ENCODE results near the gene SH2D4B. TPM values are rescaled to one million over a fixed set of nuclear protein-coding genes. Genes with fewer than 3 reads are reported as not detected.

The SH2D4B gene
- total RNA-seq, 4 donors from 2014 or later, result not detected

DNA sequence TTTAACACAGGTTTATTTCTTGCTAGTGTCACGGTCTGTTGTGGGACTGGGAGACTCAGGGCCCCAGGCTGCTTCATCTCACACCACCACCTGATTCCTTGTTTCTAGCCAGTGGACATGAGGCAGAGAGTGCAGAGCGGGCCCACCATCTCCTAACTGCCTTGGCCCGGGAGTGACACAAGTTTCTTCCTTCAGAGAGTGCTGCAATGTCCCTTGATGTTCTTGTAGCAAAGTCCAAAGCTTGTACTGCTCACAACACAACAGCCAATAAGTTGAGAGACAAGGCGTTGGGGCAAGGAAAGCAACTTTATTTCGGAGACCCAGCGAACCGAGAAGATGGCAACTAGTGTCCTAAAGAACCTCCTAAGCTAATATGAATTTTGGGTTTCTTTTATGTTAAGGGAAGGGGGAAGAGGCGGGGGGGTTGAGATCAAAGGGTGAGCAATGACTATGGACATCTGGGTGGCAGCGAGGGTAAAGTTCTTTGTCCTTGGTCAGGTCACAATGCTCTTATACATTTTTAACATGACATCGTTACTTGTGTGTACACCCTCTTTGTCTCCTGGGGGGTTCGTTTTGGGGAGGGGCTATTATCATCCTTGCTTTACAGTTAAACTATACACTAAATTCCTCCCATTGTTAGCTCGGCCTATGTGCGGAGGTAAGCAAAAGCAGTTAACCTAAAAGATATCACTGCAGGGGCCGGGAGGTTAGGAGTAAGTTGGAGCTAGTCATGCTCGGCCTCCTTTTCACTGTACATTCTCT, 31.6 kb downstream of the SH2D4B start:
- H3K9me3 ChIP-seq, result no peaks in the 10 kb centered on the region
- H3K4me1 ChIP-seq, result no peaks in the 10 kb centered on the region
- TF ChIP-seq POLR2AphosphoS5 (IDR thresholded peaks at IDR 0.05), result no peak
- TF ChIP-seq EP300 (IDR thresholded peaks at IDR 0.05), result no peak
- TF ChIP-seq, protein P1, sequence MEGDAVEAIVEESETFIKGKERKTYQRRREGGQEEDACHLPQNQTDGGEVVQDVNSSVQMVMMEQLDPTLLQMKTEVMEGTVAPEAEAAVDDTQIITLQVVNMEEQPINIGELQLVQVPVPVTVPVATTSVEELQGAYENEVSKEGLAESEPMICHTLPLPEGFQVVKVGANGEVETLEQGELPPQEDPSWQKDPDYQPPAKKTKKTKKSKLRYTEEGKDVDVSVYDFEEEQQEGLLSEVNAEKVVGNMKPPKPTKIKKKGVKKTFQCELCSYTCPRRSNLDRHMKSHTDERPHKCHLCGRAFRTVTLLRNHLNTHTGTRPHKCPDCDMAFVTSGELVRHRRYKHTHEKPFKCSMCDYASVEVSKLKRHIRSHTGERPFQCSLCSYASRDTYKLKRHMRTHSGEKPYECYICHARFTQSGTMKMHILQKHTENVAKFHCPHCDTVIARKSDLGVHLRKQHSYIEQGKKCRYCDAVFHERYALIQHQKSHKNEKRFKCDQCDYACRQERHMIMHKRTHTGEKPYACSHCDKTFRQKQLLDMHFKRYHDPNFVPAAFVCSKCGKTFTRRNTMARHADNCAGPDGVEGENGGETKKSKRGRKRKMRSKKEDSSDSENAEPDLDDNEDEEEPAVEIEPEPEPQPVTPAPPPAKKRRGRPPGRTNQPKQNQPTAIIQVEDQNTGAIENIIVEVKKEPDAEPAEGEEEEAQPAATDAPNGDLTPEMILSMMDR (IDR thresholded peaks at IDR 0.05), result no peak
- no peak for TF ChIP-seq POLR2A (IDR thresholded peaks at IDR 0.05)
- no peak for ATAC-seq
- no peak overlapping the region for H3K27ac ChIP-seq
- H3K36me3 ChIP-seq, result no peaks in the 10 kb centered on the region
- H3K27me3 ChIP-seq, result peaks cover 8% of the 10 kb centered on the region
- H3K4me3 ChIP-seq, result no peak overlapping the region
- WGBS, 2 donors (ENCODE audit: low coverage in 1 of 2), result 75 to 90% methylated on average over 5 to 11 of the region's 15 CpGs

DNA sequence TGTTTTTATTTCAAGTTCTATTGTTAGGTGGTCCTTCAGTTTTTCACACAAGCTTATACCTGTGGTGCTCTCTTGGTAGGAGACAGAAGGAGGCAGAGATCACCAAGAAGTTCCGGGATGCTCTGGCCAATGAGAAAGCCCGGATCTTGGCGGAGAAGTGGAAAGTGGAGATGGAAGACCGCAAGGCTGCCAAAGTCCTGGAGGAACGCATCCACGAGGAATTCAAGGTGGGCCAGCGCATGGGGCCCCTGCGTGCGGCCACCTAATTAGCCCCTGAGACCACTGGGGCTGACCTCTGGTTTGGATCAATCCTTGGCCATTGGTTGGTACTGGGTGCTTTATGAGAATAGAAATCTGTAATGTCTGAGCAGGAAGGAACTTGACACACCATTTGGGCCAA, 33.6 kb downstream of the SH2D4B start:
- H3K4me1 ChIP-seq, result no peaks in the 10 kb centered on the region
- no peak overlapping the region for H3K4me3 ChIP-seq
- WGBS, 2 donors (ENCODE audit: low coverage in 1 of 2), result 93 to 95% methylated on average over 8 to 9 of the region's 9 CpGs
- H3K27me3 ChIP-seq, result peaks cover 4% of the 10 kb centered on the region
- H3K36me3 ChIP-seq, result no peaks in the 10 kb centered on the region
- TF ChIP-seq POLR2A (IDR thresholded peaks at IDR 0.05) (no peak), EP300 (IDR thresholded peaks at IDR 0.05) (no peak), POLR2AphosphoS5 (IDR thresholded peaks at IDR 0.05) (no peak)
- TF ChIP-seq, protein P1 (IDR thresholded peaks at IDR 0.05), result no peak
- ATAC-seq, result no peak
- peaks cover 0 to under 1% (median 0%) of the 10 kb centered on the region in 3 donors for H3K9me3 ChIP-seq
- no peak overlapping the region for H3K27ac ChIP-seq

DNA sequence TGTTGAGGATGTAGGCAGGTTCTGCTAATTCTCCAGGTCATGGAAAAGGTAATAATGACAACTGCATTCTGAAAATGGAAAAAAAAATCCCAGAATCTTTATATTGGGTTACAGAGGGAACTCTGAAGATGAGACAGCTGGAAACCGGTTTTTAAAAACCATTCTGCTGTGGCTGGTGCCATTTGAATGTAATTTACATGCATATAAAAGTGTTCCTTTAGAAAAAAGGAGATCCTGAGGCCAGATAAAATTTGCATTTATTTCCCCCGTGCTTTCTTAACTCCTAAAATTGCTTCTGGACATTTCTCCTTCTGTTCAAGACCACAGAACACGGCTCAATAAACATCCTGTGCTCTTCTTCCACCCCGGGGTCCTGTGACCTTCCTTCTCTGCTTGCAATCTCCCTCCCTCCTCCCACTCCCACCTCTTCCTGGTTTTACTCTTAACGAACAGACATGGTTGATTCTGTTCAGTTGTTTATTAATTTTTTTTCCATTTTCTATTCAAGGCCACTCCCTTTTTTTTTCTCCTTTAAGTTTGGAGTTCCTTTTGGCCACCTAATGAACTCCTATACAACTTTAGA, 41.6 kb downstream of the SH2D4B start:
- H3K27me3 ChIP-seq, result no peaks in the 10 kb centered on the region
- H3K4me1 ChIP-seq, result no peaks in the 10 kb centered on the region
- H3K9me3 ChIP-seq, result peaks cover 0 to 19% (median 0%) of the 10 kb centered on the region in 3 donors
- H3K4me3 ChIP-seq, result no peak overlapping the region
- H3K36me3 ChIP-seq, result no peaks in the 10 kb centered on the region
- no peak overlapping the region for H3K27ac ChIP-seq
- WGBS, 2 donors (ENCODE audit: low coverage in 1 of 2), result 24 to 25% methylated on average over 5 of the region's 5 CpGs
- no peak for ATAC-seq
- TF ChIP-seq POLR2A (IDR thresholded peaks at IDR 0.05) (no peak), EP300 (IDR thresholded peaks at IDR 0.05) (no peak), POLR2AphosphoS5 (IDR thresholded peaks at IDR 0.05) (no peak)
- TF ChIP-seq, protein P1 (IDR thresholded peaks at IDR 0.05), result no peak

DNA sequence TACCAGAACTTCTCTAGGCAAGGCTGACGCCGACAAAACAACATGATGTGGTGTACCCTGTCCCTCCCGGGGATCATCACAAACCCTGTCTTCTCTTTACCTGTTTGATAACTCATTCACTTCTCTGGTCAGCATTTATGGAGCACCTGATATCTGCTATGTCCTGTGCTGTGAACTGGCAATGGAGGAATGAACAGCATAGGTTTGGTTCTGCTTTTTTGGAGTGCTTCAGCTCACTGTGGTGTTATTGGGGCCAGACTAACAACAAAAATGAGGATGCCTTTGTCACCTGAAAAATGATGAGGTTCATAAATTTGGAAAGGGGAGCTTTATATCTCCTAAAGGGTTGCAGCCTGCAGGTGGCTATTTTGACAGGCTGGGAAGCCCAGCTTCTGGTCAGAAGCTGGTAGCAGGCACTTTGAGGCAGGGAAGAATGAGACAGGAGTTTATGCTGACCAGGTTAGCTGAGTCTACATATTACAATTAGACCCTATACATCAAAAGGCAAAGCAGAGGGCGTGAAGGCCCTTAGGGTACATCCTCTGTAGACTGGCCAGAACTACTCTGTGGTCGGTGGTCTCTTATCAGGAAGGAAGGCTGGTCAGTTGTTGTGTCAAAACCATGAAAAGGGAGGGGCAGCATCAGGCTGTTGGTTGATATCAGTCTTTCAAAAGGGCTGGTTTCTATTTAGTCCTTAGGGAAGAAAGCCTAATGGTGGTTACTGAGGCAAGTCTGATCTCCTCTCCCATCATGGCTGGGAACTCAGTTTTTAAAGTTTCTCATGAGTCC, 42.3 kb downstream of the SH2D4B start:
- Histone ChIP-seq H3K9me3 (peaks cover 0 to 19% (median 0%) of the 10 kb centered on the region in 3 donors), H3K27me3 (no peaks in the 10 kb centered on the region), H3K36me3 (no peaks in the 10 kb centered on the region), H3K4me3 (no peak overlapping the region), H3K27ac (no peak overlapping the region), H3K4me1 (no peaks in the 10 kb centered on the region)
- ATAC-seq, result no peak
- TF ChIP-seq, protein P1 (IDR thresholded peaks at IDR 0.05), result no peak
- no peak for TF ChIP-seq POLR2AphosphoS5 (IDR thresholded peaks at IDR 0.05)
- TF ChIP-seq EP300 (IDR thresholded peaks at IDR 0.05), result no peak
- TF ChIP-seq POLR2A (IDR thresholded peaks at IDR 0.05), result no peak
- 68 to 71% methylated on average over 5 of the region's 5 CpGs for WGBS, 2 donors (ENCODE audit: low coverage in 1 of 2)
